HG03442 (cell line): Measurements from ENCODE around the gene CFAP74.

Experiments
- ATAC-seq: cut with Tn5 transposase; IDR thresholded peaks from one replicate; pipeline ENCODE4 v1.9.1; 2021; ENCODE audit warnings: mild to moderate bottlenecking, moderate library complexity; ENCODE audit not compliant: unreplicated experiment

The CFAP74 gene

DNA sequence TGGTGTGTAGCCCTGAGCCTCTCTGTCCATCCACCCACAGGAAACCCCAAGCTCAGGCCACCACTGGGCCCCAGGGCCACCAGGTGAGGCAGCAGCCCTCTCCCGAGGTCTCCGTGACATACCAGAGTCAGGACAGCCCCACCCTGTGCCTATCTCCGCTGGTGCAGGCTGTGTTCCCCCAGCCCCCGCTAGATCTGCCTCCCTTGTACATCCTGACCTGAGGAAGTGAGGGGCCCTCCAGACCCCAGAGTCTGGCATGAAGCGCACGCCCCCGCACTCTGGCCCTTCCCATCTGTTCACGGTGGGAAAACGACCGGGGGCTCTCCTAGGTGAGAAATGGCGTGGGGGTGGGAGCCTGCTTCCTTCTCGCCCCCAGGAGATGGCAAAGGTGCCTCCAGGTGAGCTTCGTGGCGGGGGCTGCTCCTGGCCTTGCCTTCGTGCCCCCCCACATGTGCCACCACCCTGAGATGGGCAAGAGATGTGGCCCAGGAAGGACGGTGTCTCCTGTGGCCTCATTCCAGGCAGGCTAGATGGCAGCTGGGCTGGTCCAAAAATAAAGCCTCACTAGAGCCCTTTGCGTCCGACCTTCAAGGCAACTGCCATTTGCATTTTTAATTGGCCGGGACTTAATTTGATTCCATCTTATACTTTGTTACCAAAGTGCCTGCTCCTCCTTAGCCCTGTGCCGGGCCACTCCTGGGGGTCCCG is 18.6 kb upstream of the CFAP74 start:
- ATAC-seq = no peak

DNA sequence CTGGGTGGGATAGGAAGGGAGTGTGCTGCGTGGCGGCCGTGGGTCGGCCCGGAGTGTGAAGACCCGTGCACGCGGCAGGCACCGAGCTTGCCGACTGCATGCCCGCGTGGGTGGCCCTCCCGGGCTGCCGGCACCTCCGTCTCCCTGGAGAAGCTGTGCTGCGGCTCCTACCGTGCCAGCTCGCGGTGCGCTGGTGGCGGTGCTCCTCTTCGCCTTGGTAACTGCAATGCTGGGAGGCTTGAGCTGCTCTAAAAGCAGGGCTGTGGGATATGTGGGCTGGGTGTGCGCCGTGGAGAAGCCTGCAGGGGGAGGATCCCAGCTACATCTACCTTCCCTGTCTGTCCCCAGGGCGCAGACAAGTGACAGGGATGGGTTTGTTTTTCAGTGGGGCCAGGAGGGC is 18.0 kb upstream of the CFAP74 start:
- ATAC-seq = no peak

DNA sequence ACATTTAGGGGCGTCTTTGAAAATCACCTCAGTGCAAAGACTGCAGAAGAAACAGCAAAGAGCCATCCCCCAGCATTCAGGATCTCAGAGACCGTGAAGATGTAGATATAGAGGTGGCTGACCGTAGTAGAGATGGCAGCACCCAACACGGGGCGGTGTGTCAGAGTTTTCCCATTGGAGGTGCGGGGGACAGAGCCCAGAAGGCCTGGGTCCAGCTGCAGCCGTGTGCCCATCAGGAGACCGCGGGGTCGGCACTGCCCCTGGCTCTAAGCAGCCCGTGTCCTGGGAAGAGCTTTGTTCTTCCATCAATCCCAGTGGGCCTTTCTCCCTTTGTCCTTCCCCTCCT is 16.7 kb upstream of the CFAP74 start:
- ATAC-seq = no peak

DNA sequence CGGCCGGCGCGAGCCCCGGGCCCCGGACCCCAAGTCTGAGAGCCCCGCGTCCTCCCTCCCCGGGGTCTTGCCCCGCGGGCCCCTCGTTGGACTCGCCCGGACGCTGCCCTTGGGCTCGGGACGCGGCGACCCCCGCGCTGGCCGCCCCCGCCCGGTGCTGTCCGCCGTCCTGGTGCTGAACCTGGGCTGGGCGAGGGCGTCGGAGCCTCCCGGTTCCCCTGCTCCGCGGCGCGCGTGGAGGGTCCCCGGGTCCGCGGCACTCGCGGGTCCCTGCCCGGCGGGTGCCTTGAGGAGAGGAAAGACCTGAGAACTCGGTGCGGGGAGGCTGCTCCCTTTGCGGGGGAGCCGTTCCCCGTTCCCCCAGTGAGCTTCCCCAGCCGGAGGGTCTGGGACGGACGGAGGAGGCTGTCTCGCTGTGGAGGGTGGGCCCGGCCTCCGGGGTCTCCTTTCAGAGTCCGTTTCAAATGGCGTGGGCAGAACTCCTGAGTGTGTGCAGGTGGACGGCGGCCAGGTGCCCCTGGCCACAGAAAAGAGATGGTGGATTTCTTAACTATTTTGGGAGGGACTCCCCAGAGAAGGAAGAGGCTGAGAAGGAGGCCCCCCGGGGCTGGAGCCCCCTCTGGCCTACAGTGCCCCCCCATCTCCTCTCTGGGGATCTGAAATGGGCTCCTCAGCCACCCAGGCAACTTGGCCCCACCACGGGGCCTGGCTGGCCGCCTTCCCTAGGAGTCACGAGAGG is 16.2 kb upstream of the CFAP74 start:
- ATAC-seq = no peak

DNA sequence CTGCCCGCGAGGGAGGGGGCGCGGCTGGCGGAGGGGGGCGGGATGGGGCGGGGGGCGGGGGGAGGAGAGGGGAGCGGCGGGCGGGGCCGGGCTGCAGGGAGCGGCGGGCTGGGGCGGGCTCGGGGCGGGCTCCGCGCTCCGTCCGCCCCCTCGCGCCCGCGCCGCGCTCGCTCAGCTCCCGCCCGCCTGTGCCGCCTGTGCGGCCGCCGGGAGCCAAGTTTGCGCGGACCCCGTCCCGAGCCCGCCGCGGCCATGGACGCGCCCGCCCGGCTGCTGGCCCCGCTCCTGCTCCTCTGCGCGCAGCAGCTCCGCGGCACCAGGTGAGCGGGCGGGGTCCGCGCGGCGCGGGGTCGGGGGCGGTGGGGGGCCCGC is 15.6 kb upstream of the CFAP74 start, which contains the start of gene GABRD:
GABRD (plus strand) TSS at position 174 of the 372 bp plus-strand sequence; CDS start at position 253, 79 bp downstream.
- no peak for ATAC-seq

- ATAC-seq = no peak
These were observed 14.9 kb upstream of the CFAP74 start for GRCh38 chr1:2018217-2019171.

GRCh38 chr1:2016123-2016522 is 12.5 kb upstream of the CFAP74 start:
- ATAC-seq = no peak

DNA sequence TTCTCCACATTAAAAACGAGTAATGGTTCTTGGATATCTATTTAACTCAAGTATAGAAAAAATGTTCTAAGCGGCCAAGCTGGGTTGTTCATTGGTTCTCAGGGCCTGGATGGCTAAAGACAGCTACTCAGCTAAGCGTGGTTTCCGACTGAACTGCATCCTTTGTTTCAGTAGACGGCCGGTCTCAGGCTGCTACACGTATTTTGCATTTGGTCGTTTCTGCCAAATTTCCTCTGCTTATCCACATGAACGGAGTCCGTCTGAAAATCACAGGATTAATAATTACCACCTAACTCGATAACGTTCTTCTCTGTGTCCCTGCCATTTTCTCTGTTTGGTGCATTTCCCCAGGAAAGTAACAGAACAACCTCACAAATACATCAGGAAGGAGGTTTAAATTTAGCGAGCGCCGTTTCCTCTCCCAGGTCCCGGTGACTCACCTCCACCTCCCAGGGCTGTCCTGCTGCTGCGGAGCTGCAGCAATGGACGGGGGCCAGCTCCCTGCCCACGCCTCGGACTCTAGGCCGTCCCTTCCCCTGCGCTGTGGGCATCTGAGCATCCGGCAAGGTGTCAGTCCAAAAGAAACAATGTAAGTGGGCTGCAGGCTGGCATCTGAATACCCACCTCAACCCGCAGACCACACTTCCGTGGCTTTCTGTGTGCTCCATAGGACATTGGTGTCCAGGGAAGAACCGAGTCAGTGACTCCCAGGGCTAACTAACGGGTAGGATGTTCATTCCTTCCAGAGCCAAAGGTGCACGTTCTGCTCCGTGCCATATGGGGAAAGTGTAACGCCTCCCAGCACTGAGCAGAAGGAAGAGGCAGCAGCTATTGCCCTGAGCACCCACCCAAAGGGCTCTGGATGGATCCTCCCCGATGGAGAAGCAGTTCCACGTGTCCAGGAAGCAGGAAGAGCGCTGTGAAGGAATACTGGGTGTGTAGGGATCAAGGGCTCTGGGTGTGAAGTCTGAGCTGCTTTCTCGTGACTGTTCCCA is 11.5 kb upstream of the CFAP74 start:
- ATAC-seq = no peak

DNA sequence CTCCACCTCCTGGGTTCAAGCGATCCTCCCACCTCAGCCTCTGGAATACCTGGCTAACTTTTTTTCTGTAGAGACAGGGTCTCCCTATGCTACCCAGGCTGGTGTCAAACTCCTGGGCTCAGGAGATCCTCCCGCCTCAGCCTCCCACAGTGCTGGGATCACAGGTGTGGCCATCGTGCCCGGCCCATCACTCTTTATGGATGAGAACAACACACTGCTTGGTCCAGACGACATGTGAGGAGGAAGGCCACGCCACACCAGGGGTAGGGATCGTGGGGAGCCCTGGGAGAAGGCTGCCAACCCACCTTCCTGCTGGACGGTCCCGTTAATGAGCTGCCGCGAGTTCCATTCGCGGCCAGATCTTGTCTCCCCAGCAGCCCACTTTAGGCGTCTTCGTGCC is 10.6 kb upstream of the CFAP74 start:
- no peak for ATAC-seq

- ATAC-seq = no peak
These were observed 5.8 kb upstream of the CFAP74 start for GRCh38 chr1:2009101-2010053.

DNA sequence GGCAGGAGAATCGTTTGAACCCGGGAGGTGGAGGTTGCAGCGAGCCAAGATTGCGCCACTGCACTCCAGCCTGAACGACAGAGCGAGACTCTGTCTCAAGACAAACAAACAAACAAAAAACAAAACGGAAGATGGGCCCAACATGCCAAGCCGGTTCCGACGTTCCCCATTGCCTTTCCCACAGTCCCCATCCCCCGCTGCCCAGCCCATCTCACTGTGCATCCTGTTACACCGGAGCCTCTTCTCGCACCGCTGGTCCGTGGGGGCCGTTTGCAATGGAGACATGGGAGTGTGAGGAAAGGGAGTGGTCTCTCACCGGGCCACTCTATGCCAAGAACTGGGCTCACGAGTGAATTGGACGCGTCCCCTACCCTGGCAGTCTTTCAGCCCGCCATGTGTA is 1.3 kb upstream of the CFAP74 start:
- no peak for ATAC-seq

GRCh38 chr1:2001773-2002411 is 1.7 kb downstream of the CFAP74 start:
- no peak for ATAC-seq

DNA sequence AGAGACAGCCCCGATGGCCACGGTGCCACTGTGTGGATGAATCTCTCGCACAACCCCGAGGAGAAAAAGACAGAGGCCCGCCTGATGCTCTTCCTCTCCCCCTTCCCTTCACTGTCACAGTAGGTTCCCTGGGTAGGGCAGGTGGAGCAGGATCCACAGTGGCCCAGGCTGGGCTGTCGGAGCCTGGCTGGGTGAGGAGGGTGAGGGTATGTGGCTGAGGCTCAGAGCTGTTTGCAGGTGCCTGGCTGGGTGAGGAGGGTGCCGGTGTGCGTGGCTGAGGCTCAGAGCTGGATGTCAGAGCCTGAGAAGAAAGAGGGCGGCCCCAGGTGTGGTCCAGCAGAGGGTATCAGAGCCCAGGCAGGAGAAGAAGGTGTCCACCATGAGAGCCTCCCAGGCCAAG is 2.7 kb downstream of the CFAP74 start:
- ATAC-seq = no peak

- no peak for ATAC-seq
These were observed 3.2 kb downstream of the CFAP74 start for GRCh38 chr1:2000432-2000831.

DNA sequence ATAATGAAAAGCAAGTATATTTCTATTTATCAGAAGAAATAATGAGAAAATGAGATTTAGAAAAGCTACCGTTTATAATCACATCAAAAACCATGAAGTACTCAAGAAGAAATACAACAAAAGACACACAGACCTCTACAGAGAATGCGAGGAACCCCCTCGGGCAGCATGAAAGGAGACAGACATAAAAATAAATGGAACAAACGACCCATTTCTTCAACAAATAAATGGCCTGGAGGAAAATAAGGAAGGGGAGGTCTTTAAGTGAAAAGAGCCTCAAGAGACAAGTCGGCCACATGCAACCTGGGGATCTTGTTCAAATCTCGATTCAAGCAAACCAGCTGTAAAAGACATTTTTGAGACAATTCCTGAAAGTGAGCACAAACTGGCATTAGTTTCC is 6.0 kb downstream of the CFAP74 start:
- ATAC-seq = no peak

DNA sequence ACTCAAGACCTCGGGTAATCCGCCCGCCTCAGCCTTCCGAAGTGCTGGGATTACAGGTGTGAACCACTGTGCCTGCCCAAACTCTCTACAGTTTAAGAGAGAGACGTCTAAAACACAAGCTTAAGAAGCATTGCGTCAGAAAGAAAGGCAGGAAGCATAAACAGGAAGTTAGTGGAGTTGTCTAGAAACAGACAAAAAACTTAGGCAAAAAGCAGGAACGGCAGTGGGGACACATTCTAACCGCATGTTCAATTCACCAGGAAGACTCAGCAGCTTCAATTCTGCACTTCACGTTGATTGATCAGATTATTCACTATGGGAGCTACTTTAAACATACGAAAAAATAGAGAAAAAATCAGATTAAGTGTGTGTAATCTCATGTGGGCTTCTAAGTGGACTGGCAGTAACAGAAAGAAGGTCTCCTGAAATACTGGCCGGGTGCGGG is 7.4 kb downstream of the CFAP74 start:
- ATAC-seq = no peak

- ATAC-seq = no peak
These were observed 9.1 kb downstream of the CFAP74 start for GRCh38 chr1:1994536-1994935.

DNA sequence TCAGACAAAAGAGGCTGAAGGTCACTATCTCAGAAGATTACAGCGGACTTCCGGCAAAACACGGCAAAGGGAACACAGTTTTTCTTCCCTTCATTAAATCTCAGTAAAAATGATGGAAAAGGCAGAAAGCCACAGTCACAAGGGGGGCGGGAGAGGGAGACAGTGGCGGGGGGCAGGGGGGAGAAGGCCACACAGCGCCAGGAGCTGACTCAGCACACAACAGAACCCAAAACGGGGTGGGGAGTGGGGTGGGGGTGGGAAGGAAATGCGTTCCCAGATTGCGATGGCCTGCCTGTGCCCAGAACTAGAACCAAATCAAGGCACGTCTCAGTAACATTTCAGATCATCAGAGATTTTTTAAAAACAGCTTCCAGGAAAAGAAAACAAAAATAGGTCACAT is 13.4 kb downstream of the CFAP74 start:
- no peak for ATAC-seq

- no peak for ATAC-seq
These were observed 13.8 kb downstream of the CFAP74 start for GRCh38 chr1:1989789-1990188.
